Neuronal stem cell (in vitro differentiated cells): ENCODE data around the gene HERPUD2.

Experiments used
- DNase-seq: peaks from one replicate; pipeline ENCODE4 v3.0.0-alpha.2; 2013; ENCODE audit warnings: low spot score
- H2AFZ ChIP-seq: one replicate; pipeline ENCODE4 v1.6.1; 2013; ENCODE audit warnings: mild to moderate bottlenecking, low read length, inconsistent platforms
- H2AK5ac ChIP-seq: 2 replicates; pipeline ENCODE4 v1.6.1; 2013; ENCODE audit warnings: low read depth, mild to moderate bottlenecking, inconsistent platforms, low read length, moderate library complexity, mixed read lengths
- H2BK120ac ChIP-seq: 2 replicates; pipeline ENCODE4 v1.6.1; 2013; ENCODE audit warnings: low read depth, mild to moderate bottlenecking, inconsistent platforms, low read length, moderate library complexity, mixed read lengths
- H2BK12ac ChIP-seq: one replicate; pipeline ENCODE4 v1.6.1; 2013; ENCODE audit warnings: low read length, inconsistent platforms
- H2BK15ac ChIP-seq: 2 replicates; pipeline ENCODE4 v1.6.1; 2013; ENCODE audit warnings: mild to moderate bottlenecking, low read length, inconsistent platforms, mixed read lengths
- H2BK5ac ChIP-seq: one replicate; pipeline ENCODE4 v1.6.1; 2013; ENCODE audit warnings: inconsistent platforms, mild to moderate bottlenecking, low read length, moderate library complexity
- H3K14ac ChIP-seq: one replicate; pipeline ENCODE4 v1.6.1; 2013; ENCODE audit warnings: low read length, inconsistent platforms
- H3K18ac ChIP-seq: 2 replicates; pipeline ENCODE4 v1.6.1; 2013; ENCODE audit warnings: low read length, inconsistent platforms
- H3K23ac ChIP-seq: 2 replicates; pipeline ENCODE4 v1.6.1; 2013; ENCODE audit warnings: low read depth, mild to moderate bottlenecking, mixed read lengths, low read length, inconsistent platforms; ENCODE audit not compliant: poor library complexity
- H3K27ac ChIP-seq: replicated peaks from 3 replicates; pipeline ENCODE4 v1.5.1; 2013; ENCODE audit warnings: low read length, inconsistent platforms
- H3K27me3 ChIP-seq, 3 experiments: 2 replicates each; pipeline ENCODE4 v1.6.1; 2013; ENCODE audit warnings: low read length in 3 of 3, mild to moderate bottlenecking in 2 of 3, inconsistent platforms in 1 of 3, low read depth in 1 of 3, mixed read lengths in 1 of 3, moderate library complexity in 1 of 3; ENCODE audit not compliant: control insufficient read depth in 3 of 3, insufficient read depth in 3 of 3
- H3K36me3 ChIP-seq, 2 donors: replicated peaks in 1 of 2; 2 replicates each; pipeline ENCODE4 v1.6.1; 2013; ENCODE audit warnings: low read length in 2 of 2; ENCODE audit not compliant: control insufficient read depth in 2 of 2, insufficient read depth in 2 of 2
- H3K4ac ChIP-seq: 2 replicates; pipeline ENCODE4 v1.6.1; 2013; ENCODE audit warnings: inconsistent platforms, mild to moderate bottlenecking, low read length, moderate library complexity
- H3K4me1 ChIP-seq, 2 donors: 1 replicate in 1 of 2; 2 replicates in 1 of 2; pipeline ENCODE4 v1.6.1; 2013; ENCODE audit warnings: low read length in 2 of 2, low read depth in 1 of 2; ENCODE audit not compliant: control insufficient read depth in 2 of 2, insufficient read depth in 1 of 2
- H3K4me2 ChIP-seq: one replicate; pipeline ENCODE4 v1.6.1; 2013; ENCODE audit warnings: mild to moderate bottlenecking, low read length, inconsistent platforms; ENCODE audit not compliant: insufficient read depth, poor library complexity, severe bottlenecking
- H3K4me3 ChIP-seq, 2 donors: 2 replicates each; pipeline ENCODE4 v1.5.1; 2013; ENCODE audit warnings: low read length in 2 of 2, mild to moderate bottlenecking in 2 of 2, inconsistent platforms in 1 of 2, moderate library complexity in 1 of 2
- H3K79me1 ChIP-seq: one replicate; pipeline ENCODE4 v1.6.1; 2013; ENCODE audit warnings: low read depth, mild to moderate bottlenecking, inconsistent platforms, low read length, moderate library complexity
- H3K9ac ChIP-seq: one replicate; pipeline ENCODE4 v1.6.1; 2013; ENCODE audit warnings: mild to moderate bottlenecking, low read depth, low read length, inconsistent platforms; ENCODE audit not compliant: poor library complexity
- H3K9me3 ChIP-seq, 2 donors: replicated peaks in 1 of 2; 2 replicates each; pipeline versions ENCODE3 to v1.6.1; 2013; ENCODE audit warnings: low read length in 2 of 2, mild to moderate bottlenecking in 2 of 2, inconsistent platforms in 1 of 2, low read depth in 1 of 2, mixed read lengths in 1 of 2, moderate library complexity in 1 of 2; ENCODE audit not compliant: control insufficient read depth in 2 of 2, insufficient read depth in 1 of 2
- H4K8ac ChIP-seq: one replicate; pipeline ENCODE4 v1.6.1; 2013; ENCODE audit warnings: low read depth, mild to moderate bottlenecking, inconsistent platforms, low read length, moderate library complexity
- H4K91ac ChIP-seq: one replicate; pipeline ENCODE4 v1.6.1; 2013; ENCODE audit warnings: low read length, low read depth, mild to moderate bottlenecking, inconsistent platforms; ENCODE audit not compliant: poor library complexity
- WGBS, 2 donors: extraction: QIAGEN DNeasy Blood & Tissue Kit; methylation state at CpG; one replicate each; pipeline ENCODE4 v1.1.7; 2013; ENCODE audit warnings: missing lambda C conversion rate in 2 of 2, mixed read lengths in 1 of 2; ENCODE audit not compliant: insufficient read length in 2 of 2, insufficient replicate concordance in 1 of 2; ENCODE audit errors: extremely low coverage in 2 of 2; 5-methylcytosine and 5-hydroxymethylcytosine counted together

Gene HERPUD2

DNA sequence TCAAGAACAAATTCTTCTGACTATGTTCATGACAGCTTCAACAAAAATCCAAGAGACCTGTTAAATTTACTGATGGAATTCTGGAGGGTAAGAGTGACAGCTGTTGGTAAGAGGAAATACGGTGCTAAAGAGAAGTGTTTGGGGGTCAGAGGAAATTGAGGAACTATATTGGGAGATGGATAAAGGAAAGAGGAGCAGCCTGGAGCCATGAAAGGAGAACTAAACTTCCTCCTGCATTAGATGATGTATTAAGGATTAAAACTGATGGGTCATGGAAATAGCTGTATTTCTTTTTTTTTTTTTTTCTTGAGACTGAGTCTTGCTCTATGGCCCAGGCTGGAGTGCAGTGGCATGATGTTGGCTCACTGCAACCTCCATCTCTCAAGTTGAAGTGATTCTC is 95.3 kb downstream of the HERPUD2 start:
- no peaks in the 10 kb centered on the region for H3K9me3 ChIP-seq
- H2BK15ac ChIP-seq, result no peak overlapping the region
- H3K14ac ChIP-seq, result no peak overlapping the region
- no peak overlapping the region for H2BK120ac ChIP-seq
- H4K91ac ChIP-seq, result no peak overlapping the region
- no peak overlapping the region for H3K9ac ChIP-seq
- no peak overlapping the region for H3K23ac ChIP-seq
- H3K4me3 ChIP-seq, result no peak overlapping the region
- H2AFZ ChIP-seq, result no peak overlapping the region
- H3K4me1 ChIP-seq, result no peaks in the 10 kb centered on the region
- H4K8ac ChIP-seq, result no peak overlapping the region
- no peak for DNase-seq
- H2AK5ac ChIP-seq, result no peak overlapping the region
- H3K18ac ChIP-seq, result no peak overlapping the region
- no peaks in the 10 kb centered on the region for H3K27me3 ChIP-seq
- no peak overlapping the region for H3K27ac ChIP-seq
- no peak overlapping the region for H2BK5ac ChIP-seq
- no CpG with 5 or more reads among the region's 1 CpG for WGBS, 2 donors
- H2BK12ac ChIP-seq, result no peak overlapping the region
- no peaks in the 10 kb centered on the region for H3K79me1 ChIP-seq
- H3K4ac ChIP-seq, result no peak overlapping the region
- no peak overlapping the region for H3K4me2 ChIP-seq
- no peaks in the 10 kb centered on the region for H3K36me3 ChIP-seq

GRCh38 chr7:35599061-35599460 is 95.9 kb downstream of the HERPUD2 start:
- WGBS, 2 donors, result no CpG with 5 or more reads among the region's 2 CpGs
- Histone ChIP-seq H3K4me2 (no peak overlapping the region), H3K27me3 (no peaks in the 10 kb centered on the region), H3K4ac (no peak overlapping the region), H3K23ac (no peak overlapping the region), H3K9ac (no peak overlapping the region), H4K91ac (no peak overlapping the region), H3K27ac (no peak overlapping the region), H3K18ac (no peak overlapping the region), H2AK5ac (no peak overlapping the region), H3K4me3 (no peak overlapping the region), H2BK5ac (no peak overlapping the region), H4K8ac (no peak overlapping the region), H2BK15ac (no peak overlapping the region), H2BK120ac (no peak overlapping the region), H2BK12ac (no peak overlapping the region), H3K79me1 (no peaks in the 10 kb centered on the region), H3K9me3 (no peaks in the 10 kb centered on the region), H3K4me1 (no peaks in the 10 kb centered on the region), H3K36me3 (no peaks in the 10 kb centered on the region), H3K14ac (no peak overlapping the region), H2AFZ (no peak overlapping the region)
- DNase-seq, result no peak

GRCh38 chr7:35596061-35596460 is 98.9 kb downstream of the HERPUD2 start:
- no peak overlapping the region for H3K4ac ChIP-seq
- peaks cover 0 to 2% of the 10 kb centered on the region in 2 donors for H3K9me3 ChIP-seq
- no peaks in the 10 kb centered on the region for H3K4me1 ChIP-seq
- H3K14ac ChIP-seq, result no peak overlapping the region
- H3K79me1 ChIP-seq, result no peaks in the 10 kb centered on the region
- H4K91ac ChIP-seq, result no peak overlapping the region
- no peaks in the 10 kb centered on the region for H3K27me3 ChIP-seq
- no peak overlapping the region for H2AFZ ChIP-seq
- no peak overlapping the region for H2BK5ac ChIP-seq
- no peaks in the 10 kb centered on the region for H3K36me3 ChIP-seq
- no peak overlapping the region for H4K8ac ChIP-seq
- H2BK120ac ChIP-seq, result no peak overlapping the region
- no peak overlapping the region for H3K23ac ChIP-seq
- no CpG with 5 or more reads among the region's 2 CpGs for WGBS, 2 donors
- H3K27ac ChIP-seq, result no peak overlapping the region
- no peak overlapping the region for H3K18ac ChIP-seq
- no peak for DNase-seq
- no peak overlapping the region for H3K4me3 ChIP-seq
- H2BK15ac ChIP-seq, result no peak overlapping the region
- H2AK5ac ChIP-seq, result no peak overlapping the region
- no peak overlapping the region for H2BK12ac ChIP-seq
- H3K4me2 ChIP-seq, result no peak overlapping the region
- H3K9ac ChIP-seq, result no peak overlapping the region

DNA sequence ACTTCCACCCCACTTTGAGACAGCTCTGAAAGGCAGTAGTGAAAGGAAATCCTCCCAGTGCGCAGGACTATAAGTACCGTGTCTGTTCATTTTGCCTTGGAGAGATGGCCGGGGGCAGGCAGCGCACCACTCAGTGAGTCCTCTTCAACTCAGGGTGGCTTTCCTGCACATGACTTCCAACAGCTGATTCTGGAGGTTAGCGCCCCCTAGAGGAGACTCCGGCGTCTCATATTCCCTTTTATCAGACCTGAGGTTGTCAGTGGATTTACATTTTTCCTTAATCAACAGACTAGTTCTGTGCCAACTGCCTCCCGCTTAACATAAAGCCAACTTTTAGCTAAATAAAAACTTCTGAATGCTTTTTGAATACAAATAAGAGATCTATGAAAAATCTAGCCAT is 101.0 kb downstream of the HERPUD2 start:
- Histone ChIP-seq H3K36me3 (no peaks in the 10 kb centered on the region), H3K27ac (no peak overlapping the region), H3K4me1 (no peaks in the 10 kb centered on the region), H3K14ac (no peak overlapping the region), H3K9me3 (peaks cover 0 to 2% of the 10 kb centered on the region in 2 donors), H4K8ac (no peak overlapping the region), H3K23ac (no peak overlapping the region), H4K91ac (no peak overlapping the region), H2AFZ (no peak overlapping the region), H3K4me3 (no peak overlapping the region), H2AK5ac (peak overlapping the region; percentile 33), H2BK120ac (no peak overlapping the region), H2BK12ac (no peak overlapping the region), H3K4ac (no peak overlapping the region), H2BK5ac (no peak overlapping the region), H3K18ac (peak overlapping the region; percentile 49), H3K27me3 (no peaks in the 10 kb centered on the region), H3K4me2 (no peak overlapping the region), H3K9ac (no peak overlapping the region), H3K79me1 (no peaks in the 10 kb centered on the region), H2BK15ac (no peak overlapping the region)
- DNase-seq, result peak; percentile 6
- WGBS, 2 donors, result no CpG with 5 or more reads among the region's 8 CpGs
